Neural cell (in vitro differentiated cells): Measurements from ENCODE around the gene GUCD1.

Experiments used
- CTCF ChIP-seq: fragments of 450-650 bp; IDR thresholded peaks from 2 replicates; pipeline ENCODE4 v1.5.1; 2014; ENCODE audit warnings: antibody characterized with exemption, mild to moderate bottlenecking, moderate library complexity; ENCODE audit not compliant: poor library complexity, severe bottlenecking
- EP300 ChIP-seq: fragments of 450-650 bp; conservative IDR thresholded peaks from 2 replicates; pipeline ENCODE4 v1.6.1; 2014; ENCODE audit warnings: antibody characterized with exemption, mild to moderate bottlenecking, moderate library complexity; ENCODE audit not compliant: poor library complexity, severe bottlenecking
- POLR2AphosphoS5 ChIP-seq: IDR thresholded peaks from 2 replicates; pipeline ENCODE4 v1.6.1; 2012

- TF ChIP-seq CTCF (no peak), EP300 (no peak), POLR2AphosphoS5 (no peak)
Observed at GRCh38 chr22:24507716-24508115, 47.2 kb downstream of the GUCD1 start.
